ENCODE measurements around the gene RNF213. TPM values are rescaled to one million over a fixed set of nuclear protein-coding genes. Genes with fewer than 3 reads are reported as not detected.

RNF213 gene
- total and polyA plus RNA-seq, 4 donors, result 67.0 to 198 (median 106) TPM

- ATAC-seq (ENCODE audit: insufficient read depth, low FRiP score), result no peak
- H3K27ac ChIP-seq (ENCODE audit: low read depth in 1 of 2, low read length in 1 of 2), result no peak overlapping the region
- no peak for TF ChIP-seq CTCF (IDR thresholded peaks at IDR 0.05; ENCODE audit: control extremely low read depth, extremely low read depth)
- 80 to 81% methylated on average over 12 of the region's 12 CpGs for WGBS, 2 donors
- H3K9me3 ChIP-seq (ENCODE audit: control insufficient read depth in 4 of 4, insufficient read depth in 3 of 4, low read length in 3 of 4), result no peaks in the 10 kb centered on the region
- no peaks in the 10 kb centered on the region for H3K4me1 ChIP-seq (ENCODE audit: control insufficient read depth in 5 of 5, insufficient read depth in 5 of 5, low read length in 5 of 5)
- H3K36me3 ChIP-seq (ENCODE audit: control insufficient read depth in 4 of 4, insufficient read depth in 4 of 4, low read length in 4 of 4), result peaks cover 0 to 11% (median 6%) of the 10 kb centered on the region in 4 donors
- no peaks in the 10 kb centered on the region for H3K27me3 ChIP-seq (ENCODE audit: control insufficient read depth in 3 of 3, insufficient read depth in 3 of 3, low read length in 2 of 3)
- no peak overlapping the region for H3K4me3 ChIP-seq
- no peak overlapping the region for H3K9ac ChIP-seq (ENCODE audit: insufficient read depth in 1 of 2, low read length in 2 of 2)
- DNase-seq, result no peak
Measured at GRCh38 chr17:80433916-80434666, 173.4 kb downstream of the RNF213 start.

- Histone ChIP-seq H3K4me3 (no peak overlapping the region), H3K4me1 (ENCODE audit: control insufficient read depth in 5 of 5, insufficient read depth in 5 of 5, low read length in 5 of 5) (no peaks in the 10 kb centered on the region), H3K9me3 (ENCODE audit: control insufficient read depth in 4 of 4, insufficient read depth in 3 of 4, low read length in 3 of 4) (no peaks in the 10 kb centered on the region), H3K27me3 (ENCODE audit: control insufficient read depth in 3 of 3, insufficient read depth in 3 of 3, low read length in 2 of 3) (no peaks in the 10 kb centered on the region), H3K36me3 (ENCODE audit: control insufficient read depth in 4 of 4, insufficient read depth in 4 of 4, low read length in 4 of 4) (peaks cover 0 to 4% (median 0%) of the 10 kb centered on the region in 4 donors), H3K27ac (ENCODE audit: low read depth in 1 of 2, low read length in 1 of 2) (no peak overlapping the region), H3K9ac (ENCODE audit: insufficient read depth in 1 of 2, low read length in 2 of 2) (no peak overlapping the region)
- TF ChIP-seq CTCF (IDR thresholded peaks at IDR 0.05; ENCODE audit: control extremely low read depth, extremely low read depth), result no peak
- ATAC-seq (ENCODE audit: insufficient read depth, low FRiP score) (peak; percentile 31), DNase-seq (peak in 1 of 3 donors; percentile 25)
- 68 to 75% methylated on average over 10 of the region's 10 CpGs for WGBS, 2 donors
Measured at GRCh38 chr17:80437532-80437931, 176.9 kb downstream of the RNF213 start.

GRCh38 chr17:80438806-80439205 is 178.2 kb downstream of the RNF213 start:
- Histone ChIP-seq H3K4me3 (no peak overlapping the region), H3K9me3 (ENCODE audit: control insufficient read depth in 4 of 4, insufficient read depth in 3 of 4, low read length in 3 of 4) (no peaks in the 10 kb centered on the region), H3K27ac (ENCODE audit: low read depth in 1 of 2, low read length in 1 of 2) (no peak overlapping the region), H3K4me1 (ENCODE audit: control insufficient read depth in 5 of 5, insufficient read depth in 5 of 5, low read length in 5 of 5) (no peaks in the 10 kb centered on the region), H3K36me3 (ENCODE audit: control insufficient read depth in 4 of 4, insufficient read depth in 4 of 4, low read length in 4 of 4) (peaks cover 0 to 4% (median 0%) of the 10 kb centered on the region in 4 donors), H3K9ac (ENCODE audit: insufficient read depth in 1 of 2, low read length in 2 of 2) (no peak overlapping the region), H3K27me3 (ENCODE audit: control insufficient read depth in 3 of 3, insufficient read depth in 3 of 3, low read length in 2 of 3) (peaks cover 0 to under 1% (median 0%) of the 10 kb centered on the region in 3 donors)
- DNase-seq, result no peak
- WGBS, 2 donors, result 94 to 95% methylated on average over 5 of the region's 5 CpGs
- no peak for ATAC-seq (ENCODE audit: insufficient read depth, low FRiP score)
- no peak for TF ChIP-seq CTCF (IDR thresholded peaks at IDR 0.05; ENCODE audit: control extremely low read depth, extremely low read depth)

All from lung (tissue), 12 donors.